ENCODE data around the gene SCNN1B. TPM values are rescaled to one million over a fixed set of nuclear protein-coding genes. Genes with fewer than 3 reads are reported as not detected.

The SCNN1B gene
- total RNA-seq, 3 donors from 2014 or later (not counting 1 experiment from before 2014, with no cell fraction given), result not detected

DNA sequence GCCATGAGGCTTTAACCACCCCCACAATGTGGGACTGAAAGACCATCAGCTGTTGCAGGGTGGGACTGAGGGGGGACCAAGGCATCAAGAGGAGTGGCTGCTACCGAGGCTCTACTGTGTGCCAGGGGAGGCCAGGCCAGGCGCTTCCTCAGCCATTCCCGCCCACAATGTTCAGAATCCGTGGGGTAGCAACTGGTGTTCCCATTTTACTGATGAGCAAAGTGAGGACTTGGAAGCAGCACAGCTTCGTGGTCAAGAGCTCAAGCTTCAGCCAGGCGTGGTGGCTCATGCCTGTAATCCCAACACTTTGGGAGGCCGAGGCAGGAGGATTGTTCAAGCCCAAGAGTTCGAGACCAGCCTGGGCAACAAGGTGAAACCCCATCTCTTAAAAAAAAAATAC is 65.9 kb downstream of the SCNN1B start:
- Histone ChIP-seq H3K4me3 (ENCODE audit: low read length) (no peak overlapping the region), H3K27me3 (ENCODE audit: control insufficient read depth, insufficient read depth, low read length) (no peaks in the 10 kb centered on the region), H3K9me3 (ENCODE audit: control insufficient read depth, insufficient read depth, low read length) (no peaks in the 10 kb centered on the region), H3K36me3 (ENCODE audit: control insufficient read depth, insufficient read depth, low read length) (no peaks in the 10 kb centered on the region), H3K4me1 (ENCODE audit: control insufficient read depth, insufficient read depth, low read length) (peaks cover 4% of the 10 kb centered on the region), H3K27ac (ENCODE audit: low read length) (no peak overlapping the region)
- 79% methylated on average over 8 of the region's 8 CpGs for WGBS (ENCODE audit: insufficient coverage)
- no peaks in the 10 kb centered on the region for H3K9me3 Mint-ChIP-seq
- no peak for TF ChIP-seq CTCF (IDR thresholded peaks at IDR 0.05)
- no peak overlapping the region for H3K27ac Mint-ChIP-seq
- DNase-seq (no peak), ATAC-seq (no peak)
- no peaks in the 10 kb centered on the region for H3K4me1 Mint-ChIP-seq
- no peaks in the 10 kb centered on the region for H3K36me3 Mint-ChIP-seq
- intact Hi-C loops (cut with micrococcal nuclease), result no loop called here
- H3K4me3 Mint-ChIP-seq, result no peak overlapping the region
- peaks cover 0 to 7% of the 10 kb centered on the region in 2 donors for H3K27me3 Mint-ChIP-seq (ENCODE audit: low read depth in 2 of 2)

- intact Hi-C loops (cut with micrococcal nuclease), result no loop called here
- no peak for TF ChIP-seq CTCF (IDR thresholded peaks at IDR 0.05)
- 82% methylated on average over 5 of the region's 5 CpGs for WGBS (ENCODE audit: insufficient coverage)
- no peaks in the 10 kb centered on the region for H3K36me3 Mint-ChIP-seq
- ATAC-seq (no peak), DNase-seq (no peak)
- H3K27me3 ChIP-seq (ENCODE audit: control insufficient read depth, insufficient read depth, low read length), result no peaks in the 10 kb centered on the region
- H3K4me3 ChIP-seq (ENCODE audit: low read length), result no peak overlapping the region
- H3K4me1 Mint-ChIP-seq, result no peaks in the 10 kb centered on the region
- H3K9me3 ChIP-seq (ENCODE audit: control insufficient read depth, insufficient read depth, low read length), result no peaks in the 10 kb centered on the region
- H3K4me1 ChIP-seq (ENCODE audit: control insufficient read depth, insufficient read depth, low read length), result peaks cover 4% of the 10 kb centered on the region
- H3K27ac ChIP-seq (ENCODE audit: low read length), result no peak overlapping the region
- no peaks in the 10 kb centered on the region for H3K36me3 ChIP-seq (ENCODE audit: control insufficient read depth, insufficient read depth, low read length)
- H3K9me3 Mint-ChIP-seq, result no peaks in the 10 kb centered on the region
- H3K27ac Mint-ChIP-seq, result no peak overlapping the region
- H3K27me3 Mint-ChIP-seq (ENCODE audit: low read depth in 2 of 2), result peaks cover 0 to 7% of the 10 kb centered on the region in 2 donors
- no peak overlapping the region for H3K4me3 Mint-ChIP-seq
Observed at GRCh38 chr16:23368469-23368868, 66.4 kb downstream of the SCNN1B start.

GRCh38 chr16:23369416-23369815 is 67.3 kb downstream of the SCNN1B start:
- 66% methylated on average over 7 of the region's 7 CpGs for WGBS (ENCODE audit: insufficient coverage)
- Histone ChIP-seq H3K9me3 (ENCODE audit: control insufficient read depth, insufficient read depth, low read length) (no peaks in the 10 kb centered on the region), H3K27ac (ENCODE audit: low read length) (no peak overlapping the region), H3K36me3 (ENCODE audit: control insufficient read depth, insufficient read depth, low read length) (no peaks in the 10 kb centered on the region), H3K4me3 (ENCODE audit: low read length) (no peak overlapping the region), H3K4me1 (ENCODE audit: control insufficient read depth, insufficient read depth, low read length) (peaks cover 4% of the 10 kb centered on the region), H3K27me3 (ENCODE audit: control insufficient read depth, insufficient read depth, low read length) (no peaks in the 10 kb centered on the region)
- no peaks in the 10 kb centered on the region for H3K36me3 Mint-ChIP-seq
- DNase-seq (no peak), ATAC-seq (no peak)
- intact Hi-C loops (cut with micrococcal nuclease), result no loop called here
- H3K4me1 Mint-ChIP-seq, result no peaks in the 10 kb centered on the region
- no peak overlapping the region for H3K4me3 Mint-ChIP-seq
- peaks cover 0 to 4% of the 10 kb centered on the region in 2 donors for H3K27me3 Mint-ChIP-seq (ENCODE audit: low read depth in 2 of 2)
- H3K9me3 Mint-ChIP-seq, result no peaks in the 10 kb centered on the region
- H3K27ac Mint-ChIP-seq, result no peak overlapping the region
- TF ChIP-seq CTCF (IDR thresholded peaks at IDR 0.05), result no peak

DNA sequence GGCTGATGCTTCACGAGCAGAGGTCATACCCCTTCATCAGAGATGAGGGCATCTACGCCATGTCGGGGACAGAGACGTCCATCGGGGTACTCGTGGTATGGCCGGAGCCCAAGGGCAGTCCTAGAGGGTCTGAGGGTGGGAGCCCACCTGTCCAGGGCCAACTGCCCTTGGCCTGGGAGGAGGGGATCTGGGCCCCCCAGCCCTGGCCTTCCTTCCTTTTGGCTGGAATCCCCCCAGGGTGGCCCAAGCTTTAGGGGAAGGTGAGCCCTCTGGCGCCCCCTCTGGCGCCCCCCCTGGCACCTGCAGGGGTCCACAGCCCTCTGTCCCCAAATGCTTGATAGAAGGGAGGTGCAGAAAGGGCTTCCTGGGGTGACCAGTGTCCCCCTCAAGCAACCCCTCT is 69.3 kb downstream of the SCNN1B start:
- no peak for TF ChIP-seq CTCF (IDR thresholded peaks at IDR 0.05)

More for the DNA sequence above, 69.3 kb downstream of the SCNN1B start:
- H3K27ac Mint-ChIP-seq, result no peak overlapping the region
- no peaks in the 10 kb centered on the region for H3K36me3 Mint-ChIP-seq
- Histone ChIP-seq H3K4me3 (ENCODE audit: low read length) (no peak overlapping the region), H3K27ac (ENCODE audit: low read length) (no peak overlapping the region), H3K27me3 (ENCODE audit: control insufficient read depth, insufficient read depth, low read length) (no peaks in the 10 kb centered on the region), H3K9me3 (ENCODE audit: control insufficient read depth, insufficient read depth, low read length) (no peaks in the 10 kb centered on the region), H3K4me1 (ENCODE audit: control insufficient read depth, insufficient read depth, low read length) (no peaks in the 10 kb centered on the region), H3K36me3 (ENCODE audit: control insufficient read depth, insufficient read depth, low read length) (no peaks in the 10 kb centered on the region)
- WGBS (ENCODE audit: insufficient coverage), result 89% methylated on average over 7 of the region's 9 CpGs
- H3K4me1 Mint-ChIP-seq, result no peaks in the 10 kb centered on the region
- no peak for ATAC-seq
- peaks cover 0 to 3% of the 10 kb centered on the region in 2 donors for H3K27me3 Mint-ChIP-seq (ENCODE audit: low read depth in 2 of 2)
- no peak for DNase-seq
- H3K4me3 Mint-ChIP-seq, result no peak overlapping the region
- no peaks in the 10 kb centered on the region for H3K9me3 Mint-ChIP-seq
- intact Hi-C loops (cut with micrococcal nuclease), result no loop called here
